ENCODE measurements around the gene MYO18B.

MYO18B gene

DNA sequence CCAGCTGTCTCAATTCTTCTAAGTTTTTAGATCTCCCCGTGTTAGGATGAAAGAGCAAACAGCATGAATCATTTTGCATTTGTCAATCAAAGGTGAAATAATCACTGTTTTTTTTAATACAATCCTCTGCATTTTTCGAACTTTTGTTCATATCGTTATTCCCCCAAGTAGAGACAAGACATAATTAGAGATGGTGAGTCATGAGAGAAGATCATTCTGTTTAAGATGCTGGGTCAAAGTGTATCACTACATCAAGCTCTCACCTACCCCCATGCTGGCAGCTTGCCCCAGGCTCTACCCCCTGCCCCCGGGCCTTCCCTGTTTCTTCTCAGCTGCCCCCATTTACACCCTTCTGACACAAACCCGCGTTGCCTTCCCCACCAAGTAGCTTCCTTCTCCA, 30.5 kb upstream of the MYO18B start:
- TF ChIP-seq, protein P1, sequence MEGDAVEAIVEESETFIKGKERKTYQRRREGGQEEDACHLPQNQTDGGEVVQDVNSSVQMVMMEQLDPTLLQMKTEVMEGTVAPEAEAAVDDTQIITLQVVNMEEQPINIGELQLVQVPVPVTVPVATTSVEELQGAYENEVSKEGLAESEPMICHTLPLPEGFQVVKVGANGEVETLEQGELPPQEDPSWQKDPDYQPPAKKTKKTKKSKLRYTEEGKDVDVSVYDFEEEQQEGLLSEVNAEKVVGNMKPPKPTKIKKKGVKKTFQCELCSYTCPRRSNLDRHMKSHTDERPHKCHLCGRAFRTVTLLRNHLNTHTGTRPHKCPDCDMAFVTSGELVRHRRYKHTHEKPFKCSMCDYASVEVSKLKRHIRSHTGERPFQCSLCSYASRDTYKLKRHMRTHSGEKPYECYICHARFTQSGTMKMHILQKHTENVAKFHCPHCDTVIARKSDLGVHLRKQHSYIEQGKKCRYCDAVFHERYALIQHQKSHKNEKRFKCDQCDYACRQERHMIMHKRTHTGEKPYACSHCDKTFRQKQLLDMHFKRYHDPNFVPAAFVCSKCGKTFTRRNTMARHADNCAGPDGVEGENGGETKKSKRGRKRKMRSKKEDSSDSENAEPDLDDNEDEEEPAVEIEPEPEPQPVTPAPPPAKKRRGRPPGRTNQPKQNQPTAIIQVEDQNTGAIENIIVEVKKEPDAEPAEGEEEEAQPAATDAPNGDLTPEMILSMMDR (IDR thresholded peaks at IDR 0.05; ENCODE audit: borderline replicate concordance, control extremely low read depth, extremely low read depth, insufficient read depth, missing control alignments): no peak
- in situ Hi-C loops (cut with MboI; ENCODE audit: low sequenced_read_pairs, unreplicated experiment): no loop called here
- no peak for DNase-seq (ENCODE audit: low spot score)

DNA sequence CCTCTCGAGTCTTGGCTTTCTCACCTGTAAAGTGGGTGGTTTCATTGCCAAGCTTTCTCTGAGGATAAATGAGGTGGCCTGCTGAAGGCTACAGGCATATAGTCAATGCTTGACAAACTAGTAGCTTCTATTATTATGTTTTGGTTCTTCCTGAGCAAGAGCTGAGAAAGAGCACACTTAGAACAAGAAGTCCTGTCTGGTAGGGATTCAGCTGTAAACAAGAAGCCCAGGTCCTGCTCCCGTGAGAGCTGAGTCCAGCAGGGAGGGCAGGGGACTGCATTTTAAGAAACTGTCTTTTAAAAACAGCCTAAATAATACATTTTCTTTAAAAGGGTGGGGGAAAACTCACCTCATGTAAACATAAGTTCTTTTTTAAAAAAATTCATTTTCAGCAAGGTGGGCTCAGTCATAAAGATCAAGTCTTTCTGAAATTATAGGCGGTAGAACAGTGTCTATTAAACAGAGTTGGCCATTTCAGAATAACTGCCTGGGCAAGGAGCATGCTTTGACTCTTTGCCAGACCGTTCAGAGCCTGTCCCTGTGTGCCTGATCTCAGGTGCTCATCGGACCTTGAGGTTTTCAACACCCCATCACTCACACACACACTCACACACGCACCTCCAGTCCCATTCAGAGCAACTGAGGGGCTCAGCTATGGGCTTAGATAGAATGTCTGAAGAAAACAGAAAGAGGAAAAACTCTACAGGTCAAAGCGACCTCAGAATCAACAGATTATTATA, 29.2 kb upstream of the MYO18B start:
- TF ChIP-seq, protein P1 (IDR thresholded peaks at IDR 0.05; ENCODE audit: borderline replicate concordance, control extremely low read depth, extremely low read depth, insufficient read depth, missing control alignments): no peak
- no peak for DNase-seq (ENCODE audit: low spot score)
- in situ Hi-C loops (cut with MboI; ENCODE audit: low sequenced_read_pairs, unreplicated experiment): no loop called here

GRCh38 chr22:25714070-25714469, 27.9 kb upstream of the MYO18B start:
- DNase-seq (ENCODE audit: low spot score): no peak
- in situ Hi-C loops (cut with MboI; ENCODE audit: low sequenced_read_pairs, unreplicated experiment): no loop called here
- TF ChIP-seq, protein P1 (IDR thresholded peaks at IDR 0.05; ENCODE audit: borderline replicate concordance, control extremely low read depth, extremely low read depth, insufficient read depth, missing control alignments): no peak

- in situ Hi-C loops (cut with MboI; ENCODE audit: low sequenced_read_pairs, unreplicated experiment): no loop called here
- TF ChIP-seq, protein P1 (IDR thresholded peaks at IDR 0.05; ENCODE audit: borderline replicate concordance, control extremely low read depth, extremely low read depth, insufficient read depth, missing control alignments): no peak
- no peak for DNase-seq (ENCODE audit: low spot score)
Observed at GRCh38 chr22:25714739-25715138, 27.2 kb upstream of the MYO18B start.

DNA sequence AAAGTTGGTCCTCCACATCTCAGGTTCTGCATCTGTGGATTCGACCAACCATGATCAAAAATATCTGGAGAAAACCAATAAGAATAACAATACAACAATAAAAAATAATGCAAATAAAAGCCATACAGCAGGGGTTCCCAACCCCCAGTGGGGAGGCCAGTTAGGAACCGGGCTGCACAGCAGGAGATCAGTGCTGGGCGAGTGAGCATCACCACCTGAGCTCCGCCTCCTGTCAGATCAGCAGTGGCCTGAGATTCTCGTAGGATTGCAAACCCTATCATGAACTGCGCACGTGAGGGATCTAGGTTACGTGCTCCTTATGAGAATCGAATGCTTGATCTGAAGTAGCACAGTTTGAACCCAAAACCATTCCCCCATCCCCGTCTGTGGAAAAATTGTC, 25.4 kb upstream of the MYO18B start:
- DNase-seq (ENCODE audit: low spot score): no peak
- TF ChIP-seq, protein P1 (IDR thresholded peaks at IDR 0.05; ENCODE audit: borderline replicate concordance, control extremely low read depth, extremely low read depth, insufficient read depth, missing control alignments): no peak
- in situ Hi-C loops (cut with MboI; ENCODE audit: low sequenced_read_pairs, unreplicated experiment): no loop called here

GRCh38 chr22:25718135-25718840, 23.7 kb upstream of the MYO18B start:
- in situ Hi-C loops (cut with MboI; ENCODE audit: low sequenced_read_pairs, unreplicated experiment): no loop called here
- TF ChIP-seq, protein P1 (IDR thresholded peaks at IDR 0.05; ENCODE audit: borderline replicate concordance, control extremely low read depth, extremely low read depth, insufficient read depth, missing control alignments): no peak
- DNase-seq (ENCODE audit: low spot score): no peak

Measured in GM13976 (cell line).